ENCODE data around the gene AMTN.

The AMTN gene

DNA sequence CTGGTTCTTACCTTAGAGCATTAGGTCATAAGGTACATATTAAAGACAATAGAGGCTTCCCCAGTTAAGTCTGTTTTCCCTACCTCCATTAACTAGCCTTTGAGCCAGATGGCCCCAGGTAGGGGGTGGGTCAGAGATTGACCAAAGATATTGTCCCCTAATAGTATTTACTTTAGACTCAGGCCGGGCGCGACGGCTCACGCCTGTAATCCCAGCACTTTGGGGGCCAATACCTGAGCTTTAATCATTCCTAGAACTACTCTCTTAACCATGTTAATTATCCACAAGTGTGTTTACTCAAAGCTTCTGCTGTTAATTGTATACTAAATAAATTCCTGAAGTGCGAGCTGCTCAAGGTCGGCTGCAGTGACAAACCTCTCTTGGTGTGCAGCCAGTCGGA, 45.7 kb downstream of the AMTN start:
- no peak for DNase-seq

DNA sequence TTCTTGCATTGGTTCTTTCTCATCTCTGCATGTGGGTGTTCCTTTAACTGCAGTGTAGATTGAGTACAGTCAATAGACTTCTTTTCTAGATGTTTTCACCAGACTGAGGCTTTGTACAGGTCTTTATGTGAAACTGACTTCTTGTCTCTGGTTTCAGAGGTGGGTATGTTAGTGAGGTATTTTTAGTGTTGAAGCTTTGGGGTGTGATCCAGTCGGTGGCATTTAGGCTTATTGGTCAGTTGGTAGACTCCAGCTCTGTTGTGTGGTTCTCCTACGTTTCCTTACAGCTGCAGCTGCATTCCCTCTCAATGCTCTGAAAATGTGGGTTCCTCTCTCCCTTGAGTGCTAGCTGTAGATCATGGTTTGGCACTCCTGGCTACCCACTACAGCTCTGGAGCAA, 52.4 kb downstream of the AMTN start:
- no peak for DNase-seq

DNA sequence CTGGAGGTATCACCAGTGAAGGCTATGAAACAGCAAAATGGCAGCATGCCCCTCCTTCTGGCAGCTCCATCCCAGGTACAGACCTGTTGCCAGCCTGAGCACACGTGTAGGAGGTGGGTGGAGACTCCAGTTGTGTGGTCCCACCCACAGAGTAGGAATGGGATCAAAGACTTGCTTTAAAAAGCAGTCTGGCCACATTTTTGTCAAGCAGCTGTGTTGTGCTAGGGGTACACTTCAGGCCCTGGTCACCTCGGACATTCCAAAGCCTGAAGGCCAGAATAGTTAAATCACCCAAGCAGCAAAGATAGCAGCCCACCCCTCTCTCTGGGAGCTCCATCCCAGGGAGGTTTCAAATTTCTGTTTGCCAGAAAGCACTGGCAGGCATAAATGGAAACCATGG, 53.4 kb downstream of the AMTN start:
- no peak for DNase-seq

DNA sequence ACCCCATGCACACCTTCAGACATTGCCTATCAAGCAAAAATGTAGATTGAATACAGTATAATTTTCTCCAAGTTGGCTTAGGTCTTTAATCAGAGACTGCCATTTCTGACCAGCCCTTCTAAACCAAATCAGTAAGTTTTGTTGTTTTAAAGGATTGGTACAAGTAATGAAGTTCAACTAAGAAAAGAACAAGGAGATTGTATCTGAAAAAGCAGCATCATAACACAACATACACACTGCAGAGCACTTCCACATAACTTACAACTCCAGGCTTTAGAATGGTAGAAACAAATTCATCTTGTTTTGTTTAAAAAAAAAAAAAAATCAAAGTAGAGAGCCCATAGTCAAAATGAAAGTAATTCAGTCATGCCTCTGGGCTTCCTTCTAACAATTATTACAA, 57.6 kb downstream of the AMTN start:
- DNase-seq, result no peak

DNA sequence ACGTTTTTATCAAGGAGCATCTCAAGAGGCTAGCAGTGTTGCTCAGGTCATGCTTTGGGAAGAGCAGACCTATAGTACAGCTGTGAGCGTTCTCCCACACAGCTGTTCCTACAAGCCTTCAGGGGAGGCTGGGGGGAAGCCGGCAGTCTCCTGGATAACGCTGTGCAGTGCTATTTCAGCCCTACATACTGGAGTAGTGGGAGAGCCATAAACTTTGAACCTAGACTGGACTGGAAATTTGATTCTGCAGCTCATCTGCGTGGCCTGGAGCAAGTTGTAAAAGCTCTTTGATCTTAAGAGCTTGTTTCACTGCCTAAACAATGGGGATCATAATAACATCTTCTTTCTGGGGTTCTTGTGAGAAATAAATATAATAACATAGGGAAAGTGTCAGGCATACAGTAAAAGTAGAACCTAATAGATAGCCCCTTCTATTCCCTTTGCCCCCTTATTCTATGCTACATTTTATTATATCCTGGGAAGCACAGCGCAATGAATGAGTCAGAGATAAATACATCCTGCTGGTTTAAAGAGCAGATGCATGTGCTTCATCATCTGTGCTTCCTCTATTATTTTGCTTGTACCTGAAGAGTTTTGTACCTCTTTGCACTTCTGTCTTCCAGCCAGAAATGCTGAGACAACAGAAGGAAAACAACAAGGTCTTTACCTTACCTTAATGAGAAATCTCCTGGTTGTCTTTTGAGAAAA, 59.0 kb downstream of the AMTN start:
- DNase-seq, result no peak

DNA sequence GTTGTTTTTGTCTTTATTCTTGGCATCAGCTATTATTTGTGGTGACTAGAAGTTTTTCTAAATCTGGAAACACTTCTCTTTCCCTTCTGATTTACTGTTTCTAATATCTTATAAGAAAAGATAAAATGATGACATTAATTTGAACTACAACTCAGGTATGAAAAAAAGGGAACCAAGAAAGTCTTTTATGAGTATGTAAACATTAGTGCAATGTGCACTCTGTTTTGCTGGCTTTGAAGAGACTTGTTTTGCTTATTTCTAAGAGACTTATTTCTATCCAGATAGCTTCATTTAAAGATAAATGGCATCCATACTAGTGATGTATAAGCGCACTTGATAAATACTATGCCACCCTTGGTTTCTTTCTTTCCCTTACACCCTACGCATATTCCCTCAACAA, 63.6 kb downstream of the AMTN start:
- no peak for DNase-seq

Measured in T1000 (cell line).